ENCODE results near the gene FADS1.

- TF ChIP-seq CTCF (IDR thresholded peaks at IDR 0.05) (no peak), POLR2A (IDR thresholded peaks at IDR 0.05) (no peak)
These were observed 43.0 kb downstream of the FADS1 start for GRCh38 chr11:61773809-61774208.
